Activated CD4-positive, alpha-beta T cell treated with anti-CD3 and anti-CD28 coated beads for 48 hours (primary cell): Measurements from ENCODE around the gene ADGRL2.

Experiments
- DNase-seq: peaks from one replicate; pipeline ENCODE4 v3.0.0-alpha.2; 2020

The ADGRL2 gene

GRCh38 chr1:81806432-81806770 lies 5.7 kb downstream of the ADGRL2 start:
- no peak for DNase-seq

GRCh38 chr1:81808760-81809159 lies 8.0 kb downstream of the ADGRL2 start:
- DNase-seq = no peak

- DNase-seq = no peak
Measured at GRCh38 chr1:81809808-81810207, 9.1 kb downstream of the ADGRL2 start.

GRCh38 chr1:81811757-81812371 lies 11.1 kb downstream of the ADGRL2 start:
- no peak for DNase-seq

GRCh38 chr1:81812712-81813111 lies 12.0 kb downstream of the ADGRL2 start:
- no peak for DNase-seq

- DNase-seq = no peak
Measured at GRCh38 chr1:81813691-81814090, 13.0 kb downstream of the ADGRL2 start.

GRCh38 chr1:81819613-81820012 lies 18.9 kb downstream of the ADGRL2 start:
- DNase-seq = no peak

- no peak for DNase-seq
Measured at GRCh38 chr1:81820765-81821164, 20.0 kb downstream of the ADGRL2 start.

GRCh38 chr1:81823082-81823481 lies 22.3 kb downstream of the ADGRL2 start:
- DNase-seq = no peak

- no peak for DNase-seq
Measured at GRCh38 chr1:81824759-81825158, 24.0 kb downstream of the ADGRL2 start.

- DNase-seq = no peak
Measured at GRCh38 chr1:81827942-81828341, 27.2 kb downstream of the ADGRL2 start.

GRCh38 chr1:81832573-81832972 lies 31.8 kb downstream of the ADGRL2 start:
- no peak for DNase-seq

- DNase-seq = no peak
Measured at GRCh38 chr1:81833722-81834121, 33.0 kb downstream of the ADGRL2 start.

GRCh38 chr1:81834268-81834667 lies 33.5 kb downstream of the ADGRL2 start:
- DNase-seq = no peak

- no peak for DNase-seq
Measured at GRCh38 chr1:81834921-81835698, 34.4 kb downstream of the ADGRL2 start.

- DNase-seq = no peak
Measured at GRCh38 chr1:81836007-81836626, 35.4 kb downstream of the ADGRL2 start.

- DNase-seq = no peak
Measured at GRCh38 chr1:81838600-81839218, 38.0 kb downstream of the ADGRL2 start.

GRCh38 chr1:81840805-81841204 lies 40.1 kb downstream of the ADGRL2 start:
- no peak for DNase-seq

- no peak for DNase-seq
Measured at GRCh38 chr1:81841795-81842194, 41.1 kb downstream of the ADGRL2 start.

GRCh38 chr1:81844477-81844876 lies 43.7 kb downstream of the ADGRL2 start:
- DNase-seq = no peak

GRCh38 chr1:81846630-81847029 lies 45.9 kb downstream of the ADGRL2 start:
- no peak for DNase-seq

- DNase-seq = no peak
Measured at GRCh38 chr1:81847063-81847462, 46.3 kb downstream of the ADGRL2 start.

- DNase-seq = no peak
Measured at GRCh38 chr1:81848880-81849682, 48.3 kb downstream of the ADGRL2 start.
